H1 (cell line): ENCODE data around the gene WASF3. TPM values are rescaled to one million over a fixed set of nuclear protein-coding genes. Genes with fewer than 3 reads are reported as not detected.

Experiments used
- CTCF ChIA-PET: fragments of 300-600 bp; sonication (Branson Sonifier 250); formaldehyde crosslinking; loops from one replicate; lab custom pipeline; 2021; ENCODE audit not compliant: partially characterized antibody; lab: Charles Lee
- POLR2A ChIA-PET: fragments of 300-600 bp; sonication (Branson Sonifier 250); formaldehyde crosslinking; loops from one replicate; lab custom pipeline; 2021; ENCODE audit warnings: inconsistent platforms; ENCODE audit not compliant: partially characterized antibody; lab: Charles Lee
- DNase-seq, 2 experiments: peaks; one replicate each; pipeline versions ENCODE4 v3.0.0 to v3.0.0-alpha.2; 2010 to 2022; ENCODE audit warnings: low spot score in 2 of 2, low read depth in 1 of 2, mixed read lengths in 1 of 2
- FAIRE-seq: peaks from 2 replicates; lab custom pipeline; 2011; peaks lifted over from hg19 to GRCh38; lab: Jason Lieb, UNC
- H2AFZ ChIP-seq: 2 replicates; pipeline ENCODE4 v1.8.1; 2012; ENCODE audit warnings: low read length, inconsistent platforms
- H2AK5ac ChIP-seq: 2 replicates; pipeline ENCODE4 v1.6.1; 2013; ENCODE audit warnings: low read depth, low read length
- H2BK120ac ChIP-seq: replicated peaks from 2 replicates; pipeline ENCODE3; 2013; ENCODE audit warnings: low read depth, low read length, inconsistent platforms
- H2BK12ac ChIP-seq: 2 replicates; pipeline ENCODE4 v1.6.1; 2013; ENCODE audit warnings: low read depth, low read length
- H2BK15ac ChIP-seq: 2 replicates; pipeline ENCODE4 v1.6.1; 2013; ENCODE audit warnings: low read length
- H2BK20ac ChIP-seq: 2 replicates; pipeline ENCODE4 v1.6.1; 2013; ENCODE audit warnings: low read length
- H2BK5ac ChIP-seq: 2 replicates; pipeline ENCODE4 v1.6.1; 2013; ENCODE audit warnings: low read depth, low read length
- H3K14ac ChIP-seq: 2 replicates; pipeline ENCODE4 v1.6.1; 2013; ENCODE audit warnings: inconsistent platforms; ENCODE audit not compliant: insufficient read length
- H3K18ac ChIP-seq: 2 replicates; pipeline ENCODE4 v1.6.1; 2013; ENCODE audit warnings: low read length; ENCODE audit errors: extremely low read depth
- H3K23ac ChIP-seq: 2 replicates; pipeline ENCODE4 v1.6.1; 2013; ENCODE audit warnings: inconsistent platforms; ENCODE audit not compliant: insufficient read length
- H3K23me2 ChIP-seq: 2 replicates; pipeline ENCODE4 v1.6.1; 2013; ENCODE audit warnings: low read depth, low read length
- H3K27ac ChIP-seq: 2 replicates; pipeline ENCODE4 v1.6.1; 2011; ENCODE audit warnings: low read depth, low read length, inconsistent platforms
- H3K27me3 ChIP-seq, 4 experiments: replicated peaks in 1 of 4; 1 replicate in 1 of 4; 2 replicates in 3 of 4; pipeline versions ENCODE4 v1.6.1 to v1.8.1; 2011 to 2013; ENCODE audit warnings: low read length in 3 of 4, mild to moderate bottlenecking in 3 of 4, inconsistent platforms in 2 of 4, mixed read lengths in 2 of 4, moderate library complexity in 1 of 4; ENCODE audit not compliant: control insufficient read depth in 3 of 4, insufficient read depth in 3 of 4; ENCODE audit errors: extremely low read depth in 1 of 4
- H3K36me3 ChIP-seq, 4 experiments: 2 replicates each; pipeline versions ENCODE4 v1.6.1 to v1.8.1; 2011 to 2013; ENCODE audit warnings: mild to moderate bottlenecking in 4 of 4, low read length in 3 of 4, moderate library complexity in 2 of 4, control low read depth in 1 of 4, inconsistent platforms in 1 of 4; ENCODE audit not compliant: insufficient read depth in 4 of 4, control insufficient read depth in 2 of 4
- H3K4ac ChIP-seq: replicated peaks from 2 replicates; pipeline ENCODE3; 2013; ENCODE audit warnings: low read length, low read depth, mixed read lengths, inconsistent platforms; ENCODE audit not compliant: insufficient read length
- H3K4me1 ChIP-seq, 4 experiments: replicated peaks in 1 of 4; 1 replicate in 1 of 4; 2 replicates in 3 of 4; pipeline versions ENCODE4 v1.6.1 to v1.8.1; 2011 to 2013; ENCODE audit warnings: low read length in 3 of 4, inconsistent platforms in 2 of 4, mixed read lengths in 1 of 4; ENCODE audit not compliant: insufficient read depth in 4 of 4, control insufficient read depth in 3 of 4
- H3K4me2 ChIP-seq, 2 experiments: 2 replicates each; pipeline versions ENCODE4 v1.6.1 to v1.8.1; 2011 to 2013; ENCODE audit warnings: low read depth in 2 of 2, low read length in 2 of 2, control low read depth in 1 of 2, inconsistent platforms in 1 of 2, mild to moderate bottlenecking in 1 of 2; ENCODE audit not compliant: insufficient read depth in 1 of 2
- H3K4me3 ChIP-seq, 4 experiments: fragments of 200-600, 300-600 bp in 1 of 4; sonication (generic), shearing (Covaris generic), sonication (Bioruptor Twin) in 1 of 4; 2 replicates each; pipeline versions ENCODE4 v1.5.1 to v1.8.1; 2011 to 2016; ENCODE audit warnings: low read length in 4 of 4, low read depth in 3 of 4, control low read depth in 2 of 4, inconsistent platforms in 2 of 4, mild to moderate bottlenecking in 2 of 4, mixed read lengths in 1 of 4, moderate library complexity in 1 of 4; ENCODE audit not compliant: insufficient read depth in 2 of 4; ENCODE audit errors: extremely low read depth in 1 of 4
- H3K56ac ChIP-seq: replicated peaks from 2 replicates; pipeline ENCODE3; 2013; ENCODE audit warnings: low read depth, mild to moderate bottlenecking, mixed read lengths, low read length, inconsistent platforms; ENCODE audit not compliant: insufficient read length
- H3K79me1 ChIP-seq: 2 replicates; pipeline ENCODE4 v1.6.1; 2013; ENCODE audit warnings: low read depth, low read length, control low read depth
- H3K79me2 ChIP-seq, 2 experiments: 2 replicates each; pipeline versions ENCODE4 v1.6.1 to v1.8.1; 2012 to 2013; ENCODE audit warnings: low read length in 2 of 2, mild to moderate bottlenecking in 2 of 2, inconsistent platforms in 1 of 2; ENCODE audit not compliant: insufficient read depth in 2 of 2, control insufficient read depth in 1 of 2
- H3K9ac ChIP-seq, 4 experiments: replicated peaks in 1 of 4; 1 replicate in 1 of 4; 2 replicates in 3 of 4; pipeline versions ENCODE4 v1.6.1 to v1.8.1; 2011 to 2013; ENCODE audit warnings: low read depth in 3 of 4, low read length in 3 of 4, control low read depth in 2 of 4, mild to moderate bottlenecking in 2 of 4, moderate library complexity in 2 of 4, inconsistent platforms in 1 of 4; ENCODE audit errors: extremely low read depth in 1 of 4
- H3K9me3 ChIP-seq, 2 experiments: 2 replicates each; pipeline versions ENCODE4 v1.6.1 to v1.8.1; 2012 to 2013; ENCODE audit warnings: mild to moderate bottlenecking in 2 of 2, moderate library complexity in 2 of 2, control low read depth in 1 of 2, inconsistent platforms in 1 of 2, low read depth in 1 of 2, low read length in 1 of 2, mixed read lengths in 1 of 2; ENCODE audit not compliant: insufficient read depth in 2 of 2
- H4K20me1 ChIP-seq, 2 experiments: replicated peaks in 1 of 2; 2 replicates each; pipeline versions ENCODE3 to v1.8.1; 2011 to 2013; ENCODE audit warnings: inconsistent platforms in 2 of 2, low read length in 2 of 2, mild to moderate bottlenecking in 1 of 2; ENCODE audit not compliant: insufficient read depth in 2 of 2, control insufficient read depth in 1 of 2
- H4K5ac ChIP-seq: 2 replicates; pipeline ENCODE4 v1.6.1; 2013; ENCODE audit warnings: low read length, low read depth, mixed read lengths, inconsistent platforms; ENCODE audit not compliant: insufficient read length
- H4K8ac ChIP-seq: 2 replicates; pipeline ENCODE4 v1.8.0; 2013; ENCODE audit warnings: mild to moderate bottlenecking, moderate library complexity, low read length, inconsistent platforms; ENCODE audit not compliant: insufficient read depth; ENCODE audit errors: extremely low read depth
- H4K91ac ChIP-seq: replicated peaks from 2 replicates; pipeline ENCODE3; 2013; ENCODE audit warnings: low read length, mixed read lengths, inconsistent platforms; ENCODE audit not compliant: insufficient read length
- BRCA1 ChIP-seq: IDR thresholded peaks from 2 replicates; pipeline ENCODE4 v1.6.1; 2012; ENCODE audit warnings: low read depth, low read length, improper control_type of control experiment
- CHD2 ChIP-seq: IDR thresholded peaks from 2 replicates; pipeline ENCODE4 v1.6.1; 2012; ENCODE audit warnings: low read length, improper control_type of control experiment
- CTCF ChIP-seq, 3 experiments: IDR thresholded peaks; 1 replicate in 2 of 3; 2 replicates in 1 of 3; pipeline versions ENCODE4 v1.5.1 to v1.6.1; 2011; ENCODE audit warnings: low read length in 3 of 3, mild to moderate bottlenecking in 3 of 3, inconsistent platforms in 2 of 3, low read depth in 1 of 3, moderate library complexity in 1 of 3; ENCODE audit not compliant: insufficient read depth in 1 of 3; ENCODE audit errors: control extremely low read depth in 1 of 3
- KDM1A ChIP-seq: fragments of 200-600, 300-600 bp; sonication (generic); IDR thresholded peaks from 2 replicates; pipeline ENCODE4 v1.7.1; 2016; ENCODE audit warnings: mild to moderate bottlenecking, low read length, borderline replicate concordance
- KDM5A ChIP-seq: fragments of 200-600 bp; IDR thresholded peaks from 2 replicates; pipeline ENCODE4 v1.7.1; 2012; ENCODE audit warnings: mild to moderate bottlenecking, low read length, inconsistent platforms, mixed read lengths
- PHF8 ChIP-seq: fragments of 200-600 bp; sonication (generic); conservative IDR thresholded peaks from 2 replicates; pipeline ENCODE4 v1.7.1; 2012; ENCODE audit warnings: low read depth, mild to moderate bottlenecking, inconsistent platforms, low read length, moderate library complexity
- POLR2A ChIP-seq, 2 experiments: IDR thresholded peaks; 1 replicate in 1 of 2; 2 replicates in 1 of 2; pipeline ENCODE4 v1.6.1; 2011; ENCODE audit warnings: low read depth in 2 of 2, low read length in 2 of 2, mild to moderate bottlenecking in 2 of 2; ENCODE audit errors: control extremely low read depth in 1 of 2
- RBBP5 ChIP-seq: IDR thresholded peaks from 2 replicates; pipeline ENCODE4 v1.7.1; 2012; ENCODE audit warnings: low read depth, mild to moderate bottlenecking, inconsistent platforms, low read length, moderate library complexity, borderline replicate concordance
- SIRT6 ChIP-seq: IDR thresholded peaks from one replicate; pipeline ENCODE4 v1.7.1; 2012; ENCODE audit warnings: low read length, inconsistent platforms
- SP4 ChIP-seq: IDR thresholded peaks from 2 replicates; pipeline ENCODE4 v1.6.1; 2012; ENCODE audit warnings: low read length, inconsistent platforms
- YY1 ChIP-seq: IDR thresholded peaks from 2 replicates; pipeline ENCODE4 v1.6.1; 2011; ENCODE audit warnings: low read depth, mild to moderate bottlenecking, low read length
- WGBS, 2 experiments: shearing (Covaris generic) in 1 of 2; methylation state at CpG; one replicate each; pipeline versions ENCODE4 v1.1.6 to v1.1.7; 2013 to 2015; ENCODE audit warnings: low lambda C conversion rate in 2 of 2, mixed read lengths in 2 of 2, inconsistent platforms in 1 of 2, low coverage in 1 of 2, missing lambda C conversion rate in 1 of 2; ENCODE audit not compliant: insufficient replicate concordance in 2 of 2, insufficient coverage in 1 of 2, insufficient read length in 1 of 2; ENCODE audit errors: extremely low coverage in 1 of 2, missing lambda C conversion rate in 1 of 2; 5-methylcytosine and 5-hydroxymethylcytosine counted together
- polyA plus RNA-seq, 7 experiments: library from polyadenylated mRNA; depleted of rRNA in 3 of 7; stranded (reverse) in 5 of 7; unstranded in 2 of 7; fragments of >200 nt in 5 of 7; fragments of 200-250 nt in 2 of 7; gene quantifications; 1 replicate in 5 of 7; 2 replicates in 1 of 7; 4 replicates in 1 of 7; pipeline versions ENCODE4 v1.2.1 to v1.2.3, GENCODE V29; 2011 to 2013; ENCODE audit warnings: missing spikeins in 2 of 7, mixed read lengths in 2 of 7
- total RNA-seq: library from RNA; stranded (reverse); fragmentation: NEBNext Ultra II Directional; extraction: Animal tissue kit (Norgen Biotek cat#: 25700); gene quantifications from 2 replicates; pipeline ENCODE4 v1.2.1, GENCODE V29; 2021

The WASF3 gene
- total and polyA plus RNA-seq, 2 of the 8 experiments (the other 6 are each of a cell fraction or from before 2014, with no cell fraction given) = 18.7 to 39.8 TPM

- 94% methylated on average over 2 of the region's 2 CpGs; no CpG with 5 or more reads in 1 of the 2 experiments for WGBS, 2 experiments
- no peak overlapping the region for H3K56ac ChIP-seq
- H3K36me3 ChIP-seq = no peaks in the 10 kb centered on the region; a peak in 1 of 8 replicates
- H3K79me1 ChIP-seq = no peaks in the 10 kb centered on the region
- ChIA-PET CTCF (no interaction called here), POLR2A (no interaction called here)
- H2BK20ac ChIP-seq = no peak overlapping the region
- H3K4ac ChIP-seq = no peak overlapping the region
- H3K9ac ChIP-seq = no peak overlapping the region
- H2BK12ac ChIP-seq = no peak overlapping the region
- no peak overlapping the region for H3K18ac ChIP-seq
- no peak overlapping the region for H2AK5ac ChIP-seq
- no peak overlapping the region for H2AFZ ChIP-seq
- FAIRE-seq = no peak
- H3K14ac ChIP-seq = no peak overlapping the region
- H4K20me1 ChIP-seq = peaks cover 1 to 3% of the 10 kb centered on the region in 2 experiments
- H3K4me2 ChIP-seq = no peak overlapping the region
- no peaks in the 10 kb centered on the region for H3K23me2 ChIP-seq
- no peak overlapping the region for H3K27ac ChIP-seq
- H3K4me1 ChIP-seq = no peaks in the 10 kb centered on the region
- H3K9me3 ChIP-seq = no peaks in the 10 kb centered on the region; a peak in 1 of 4 replicates
- H3K79me2 ChIP-seq = peaks cover 0 to 74% of the 10 kb centered on the region in 2 experiments; a peak in 2 of 4 replicates
- H3K4me3 ChIP-seq = no peak overlapping the region
- H4K8ac ChIP-seq = no peak overlapping the region
- no peak overlapping the region for H4K5ac ChIP-seq
- no peaks in the 10 kb centered on the region for H3K27me3 ChIP-seq
- TF ChIP-seq SIRT6 (no peak), SP4 (no peak), BRCA1 (no peak), RBBP5 (no peak), KDM1A (no peak), PHF8 (no peak), KDM5A (no peak), POLR2A (IDR thresholded peaks at IDR 0.05; ENCODE audit: control extremely low read depth in 1 of 2, low read depth in 2 of 2, low read length in 2 of 2) (no peak), CHD2 (no peak), CTCF (IDR thresholded peaks at IDR 0.05; ENCODE audit: control extremely low read depth in 1 of 3, insufficient read depth in 1 of 3, low read depth in 1 of 3, low read length in 3 of 3) (no peak), YY1 (no peak)
- H3K23ac ChIP-seq = no peak overlapping the region
- no peak overlapping the region for H2BK5ac ChIP-seq
- DNase-seq = no peak
- no peak overlapping the region for H2BK15ac ChIP-seq
- H4K91ac ChIP-seq = no peak overlapping the region
- no peak overlapping the region for H2BK120ac ChIP-seq
These were observed 17.8 kb downstream of the WASF3 start for GRCh38 chr13:26575244-26575643.
